Gastroesophageal sphincter (tissue), 3 donors: ENCODE data around the gene CAMK1D.

ENCODE experiments used
- POLR2A ChIP-seq, 2 donors: fragments of 450-650 bp; IDR thresholded peaks; one replicate each; pipeline ENCODE4 v1.6.1; 2017; ENCODE audit warnings: antibody characterized with exemption in 2 of 2, mild to moderate bottlenecking in 2 of 2, moderate library complexity in 1 of 2
- TF ChIP-seq, protein P1 (sequence below), 4 experiments: fragments of 200-600 bp in 2 of 4; fragments of 450-650 bp in 2 of 4; sonication (generic) in 1 of 4; IDR thresholded peaks; one replicate each; pipeline ENCODE4 v1.5.1; 2017 to 2019; ENCODE audit warnings: antibody characterized with exemption in 4 of 4, mild to moderate bottlenecking in 2 of 4, moderate library complexity in 2 of 4

GRCh38 chr10:12876266-12876665 lies 526.9 kb downstream of the CAMK1D start:
- no peak for TF ChIP-seq POLR2A (IDR thresholded peaks at IDR 0.05)
- TF ChIP-seq, protein P1, sequence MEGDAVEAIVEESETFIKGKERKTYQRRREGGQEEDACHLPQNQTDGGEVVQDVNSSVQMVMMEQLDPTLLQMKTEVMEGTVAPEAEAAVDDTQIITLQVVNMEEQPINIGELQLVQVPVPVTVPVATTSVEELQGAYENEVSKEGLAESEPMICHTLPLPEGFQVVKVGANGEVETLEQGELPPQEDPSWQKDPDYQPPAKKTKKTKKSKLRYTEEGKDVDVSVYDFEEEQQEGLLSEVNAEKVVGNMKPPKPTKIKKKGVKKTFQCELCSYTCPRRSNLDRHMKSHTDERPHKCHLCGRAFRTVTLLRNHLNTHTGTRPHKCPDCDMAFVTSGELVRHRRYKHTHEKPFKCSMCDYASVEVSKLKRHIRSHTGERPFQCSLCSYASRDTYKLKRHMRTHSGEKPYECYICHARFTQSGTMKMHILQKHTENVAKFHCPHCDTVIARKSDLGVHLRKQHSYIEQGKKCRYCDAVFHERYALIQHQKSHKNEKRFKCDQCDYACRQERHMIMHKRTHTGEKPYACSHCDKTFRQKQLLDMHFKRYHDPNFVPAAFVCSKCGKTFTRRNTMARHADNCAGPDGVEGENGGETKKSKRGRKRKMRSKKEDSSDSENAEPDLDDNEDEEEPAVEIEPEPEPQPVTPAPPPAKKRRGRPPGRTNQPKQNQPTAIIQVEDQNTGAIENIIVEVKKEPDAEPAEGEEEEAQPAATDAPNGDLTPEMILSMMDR (IDR thresholded peaks at IDR 0.05): no peak
